Stimulated activated memory B cell treated with anti-CD40 and anti-IgM and Interleukin-4, amounts not matched to agents 10 μg/mL and 1 μg/mL and 100 μg/mL, for 72 hours (primary cell): ENCODE measurements around the gene ZBTB42.
"Not testable (repeated sequence)": the region's sequence is repeated elsewhere in the genome, so short reads cannot be mapped to it uniquely, and the experiment has no call there.

Experiments used
- ATAC-seq: fragments of 150-1000 bp; cut with Tn5 transposase; 2 replicates; pipeline ENCODE4 v1.10.0; 2021
- H3K27ac Mint-ChIP-seq: one replicate; pipeline ENCODE4 v1.8.0; 2022; ENCODE audit warnings: mild to moderate bottlenecking, mixed read lengths
- H3K27me3 Mint-ChIP-seq: one replicate; pipeline ENCODE4 v1.8.0; 2022; ENCODE audit warnings: mixed read lengths
- H3K36me3 Mint-ChIP-seq: one replicate; pipeline ENCODE4 v1.8.0; 2022; ENCODE audit warnings: mixed read lengths
- H3K4me1 Mint-ChIP-seq: one replicate; pipeline ENCODE4 v1.8.0; 2022; ENCODE audit warnings: mixed read lengths
- H3K4me3 Mint-ChIP-seq: one replicate; pipeline ENCODE4 v1.8.0; 2022; ENCODE audit warnings: mild to moderate bottlenecking, moderate library complexity, mixed read lengths
- H3K9me3 Mint-ChIP-seq: one replicate; pipeline ENCODE4 v1.8.0; 2022; ENCODE audit warnings: mixed read lengths

ZBTB42 gene

DNA sequence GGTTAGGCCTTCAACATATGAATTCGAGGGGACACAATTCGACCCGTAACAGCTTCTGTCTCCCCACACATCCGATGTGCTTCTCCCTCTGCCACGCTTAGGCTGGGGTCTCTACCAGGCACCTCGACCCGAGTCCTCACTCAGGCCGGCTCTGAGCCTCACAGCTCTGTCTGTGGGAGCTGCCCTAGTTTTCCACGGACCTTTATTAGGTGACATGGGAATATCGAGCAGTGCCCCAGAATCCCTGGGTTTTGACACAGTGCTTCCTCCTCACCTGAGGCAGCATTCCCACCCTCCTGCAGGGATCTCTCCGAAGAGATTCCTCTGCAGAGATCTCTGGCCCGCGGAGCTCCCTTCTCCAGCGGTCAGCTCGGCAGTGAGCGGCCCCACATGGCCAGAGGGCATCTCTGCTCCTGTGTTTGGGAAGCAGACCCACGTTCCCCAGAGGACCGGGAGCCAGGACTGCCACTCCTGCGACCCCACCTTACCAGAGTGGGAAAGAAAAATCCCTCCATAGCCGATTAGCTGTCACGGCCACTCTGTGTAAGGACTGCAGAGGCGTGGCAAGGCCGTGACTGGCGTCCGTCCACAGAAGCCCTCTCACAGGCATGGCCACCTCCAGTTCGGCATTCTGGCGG is 21.2 kb downstream of the ZBTB42 start:
- Mint-ChIP-seq H3K27ac (no peak overlapping the region), H3K4me1 (peaks cover 36% of the 10 kb centered on the region), H3K9me3 (peaks cover 9% of the 10 kb centered on the region), H3K27me3 (peaks cover 26% of the 10 kb centered on the region), H3K4me3 (no peak overlapping the region), H3K36me3 (peaks cover 8% of the 10 kb centered on the region)
- ATAC-seq: no peak

DNA sequence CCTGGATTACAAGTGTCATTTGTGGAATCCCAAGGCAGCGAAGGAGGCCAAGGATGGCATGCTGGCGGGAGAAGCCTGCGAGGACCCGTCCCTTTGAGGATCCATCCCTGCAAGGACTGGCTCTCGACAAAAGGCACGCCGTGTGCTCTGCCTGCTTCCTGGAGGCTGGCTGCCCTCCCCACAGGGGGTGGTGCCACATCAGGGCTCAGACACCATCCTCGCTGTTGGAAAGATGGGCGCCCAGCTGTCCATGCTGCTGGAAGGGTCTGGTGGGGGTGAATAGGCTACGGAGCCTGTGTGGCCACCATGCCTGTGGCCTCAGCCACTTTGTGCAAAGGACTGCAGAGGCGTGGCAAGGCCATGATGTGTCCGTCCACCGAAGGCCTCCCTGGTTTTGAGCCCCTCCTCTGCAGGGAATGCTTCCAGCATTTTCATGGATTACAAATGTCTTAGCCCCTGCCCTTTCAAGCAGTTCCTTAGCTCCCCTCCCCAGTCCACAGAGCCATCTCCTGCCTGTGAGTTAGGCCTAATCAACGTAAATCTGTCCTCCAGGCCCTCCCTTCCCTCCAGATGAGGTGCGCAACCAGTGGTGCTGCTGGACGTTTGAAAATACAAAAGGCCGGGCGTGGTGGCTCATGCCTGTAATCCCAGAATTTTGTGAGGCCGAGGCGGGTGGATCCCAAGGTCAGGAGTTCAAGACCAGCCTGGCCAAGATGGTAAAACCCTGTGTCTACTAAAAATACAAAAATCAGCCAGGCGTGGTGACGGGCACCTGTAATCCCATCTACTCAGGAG is 22.1 kb downstream of the ZBTB42 start:
- no peak for ATAC-seq
- H3K9me3 Mint-ChIP-seq: peaks cover 9% of the 10 kb centered on the region
- H3K36me3 Mint-ChIP-seq: peaks cover 8% of the 10 kb centered on the region
- no peak overlapping the region for H3K4me3 Mint-ChIP-seq
- peaks cover 30% of the 10 kb centered on the region for H3K27me3 Mint-ChIP-seq
- H3K27ac Mint-ChIP-seq: no peak overlapping the region
- peaks cover 38% of the 10 kb centered on the region for H3K4me1 Mint-ChIP-seq

DNA sequence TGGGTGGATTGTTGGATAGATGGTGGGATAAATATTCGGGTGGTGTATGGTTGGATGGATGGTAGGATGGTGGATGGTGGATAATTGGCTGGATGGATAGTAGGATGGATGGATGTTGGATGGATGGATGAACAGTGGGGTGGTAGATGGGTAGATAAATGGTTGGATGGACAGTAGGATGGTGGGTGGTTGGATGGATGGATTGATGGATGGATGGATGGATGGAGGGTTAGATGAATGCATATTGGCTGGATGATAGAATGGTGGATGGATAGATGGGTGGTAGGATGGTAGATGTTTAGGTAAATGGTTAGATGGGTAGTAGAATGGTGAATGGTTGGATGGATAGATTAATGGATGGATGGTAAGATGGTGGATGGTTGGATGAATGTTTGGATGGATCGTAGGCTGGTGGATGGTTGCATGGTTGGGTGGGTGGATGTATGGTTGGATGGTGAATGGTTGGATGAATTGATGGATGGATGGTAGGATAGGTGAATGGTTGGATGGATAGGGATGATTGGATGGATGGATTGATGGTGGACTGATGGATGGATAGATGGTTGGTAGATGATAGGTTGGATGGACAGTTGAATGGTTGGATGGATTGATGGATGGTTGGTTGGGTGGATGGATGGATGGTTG is 23.6 kb downstream of the ZBTB42 start:
- ATAC-seq: no peak
- Mint-ChIP-seq H3K9me3 (peaks cover 9% of the 10 kb centered on the region), H3K27me3 (peaks cover 30% of the 10 kb centered on the region), H3K27ac (no peak overlapping the region), H3K4me1 (peaks cover 38% of the 10 kb centered on the region), H3K36me3 (peaks cover 8% of the 10 kb centered on the region), H3K4me3 (peak overlapping the region; percentile 13)

GRCh38 chr14:104826189-104826860 is 25.4 kb downstream of the ZBTB42 start:
- peaks cover 8% of the 10 kb centered on the region for H3K36me3 Mint-ChIP-seq
- no peak overlapping the region for H3K27ac Mint-ChIP-seq
- peak overlapping the region; percentile 77 for H3K4me3 Mint-ChIP-seq

DNA sequence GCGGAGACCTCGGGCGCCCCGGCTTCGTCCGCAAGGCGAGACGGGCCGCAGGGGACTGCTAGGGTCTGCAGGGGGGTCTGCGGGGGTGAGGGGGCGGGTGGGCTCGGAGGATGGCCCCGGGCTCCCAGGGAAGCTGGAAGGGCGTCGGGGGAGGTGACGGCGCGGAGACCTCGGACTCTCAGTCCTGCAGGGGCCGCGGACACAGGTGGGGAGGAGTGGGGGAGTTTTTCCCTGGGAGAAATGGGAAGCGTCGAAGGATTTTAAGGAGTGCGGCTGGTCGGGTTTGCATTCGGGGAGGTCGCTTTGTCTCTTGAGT is 25.9 kb downstream of the ZBTB42 start:
- Mint-ChIP-seq H3K9me3 (peaks cover 9% of the 10 kb centered on the region), H3K27me3 (peaks cover 30% of the 10 kb centered on the region), H3K4me3 (peak overlapping the region; percentile 77), H3K4me1 (peaks cover 38% of the 10 kb centered on the region), H3K27ac (no peak overlapping the region), H3K36me3 (peaks cover 8% of the 10 kb centered on the region)
- no peak for ATAC-seq

More at GRCh38 chr14:104826189-104826860, 25.4 kb downstream of the ZBTB42 start:
- peak; percentile 93 for ATAC-seq
- peaks cover 9% of the 10 kb centered on the region for H3K9me3 Mint-ChIP-seq
- peaks cover 30% of the 10 kb centered on the region for H3K27me3 Mint-ChIP-seq
- H3K4me1 Mint-ChIP-seq: peaks cover 38% of the 10 kb centered on the region

- peak; percentile 72 for ATAC-seq
- Mint-ChIP-seq H3K4me1 (peaks cover 38% of the 10 kb centered on the region), H3K4me3 (peak overlapping the region; percentile 77), H3K27ac (no peak overlapping the region), H3K27me3 (peaks cover 30% of the 10 kb centered on the region), H3K36me3 (peaks cover 8% of the 10 kb centered on the region), H3K9me3 (peaks cover 9% of the 10 kb centered on the region)
Observed at GRCh38 chr14:104827177-104828055, 26.5 kb downstream of the ZBTB42 start.

DNA sequence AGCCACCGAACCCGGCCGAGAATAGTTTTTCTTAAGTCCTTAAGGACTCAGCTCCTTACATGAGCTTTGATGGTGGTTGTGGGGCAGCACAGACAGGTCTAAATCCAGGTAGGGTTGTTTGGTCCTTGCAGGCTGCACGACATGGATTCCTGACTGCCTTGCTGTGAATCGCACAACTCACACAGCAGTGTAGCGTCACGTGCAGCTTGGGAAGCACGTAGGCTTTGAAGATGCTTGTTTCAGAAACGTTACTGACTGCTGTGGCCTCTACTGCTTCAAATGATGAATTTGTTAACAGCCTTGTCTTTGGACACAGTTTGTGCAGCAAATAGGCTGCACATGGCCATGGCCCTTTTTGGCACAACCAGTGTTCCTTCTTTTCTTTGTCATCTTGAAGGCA is 29.9 kb downstream of the ZBTB42 start:
- no peak overlapping the region for H3K27ac Mint-ChIP-seq
- ATAC-seq: no peak
- peaks cover 15% of the 10 kb centered on the region for H3K4me1 Mint-ChIP-seq
- no peaks in the 10 kb centered on the region for H3K9me3 Mint-ChIP-seq
- peaks cover 12% of the 10 kb centered on the region for H3K27me3 Mint-ChIP-seq
- no peak overlapping the region for H3K4me3 Mint-ChIP-seq
- H3K36me3 Mint-ChIP-seq: no peaks in the 10 kb centered on the region

DNA sequence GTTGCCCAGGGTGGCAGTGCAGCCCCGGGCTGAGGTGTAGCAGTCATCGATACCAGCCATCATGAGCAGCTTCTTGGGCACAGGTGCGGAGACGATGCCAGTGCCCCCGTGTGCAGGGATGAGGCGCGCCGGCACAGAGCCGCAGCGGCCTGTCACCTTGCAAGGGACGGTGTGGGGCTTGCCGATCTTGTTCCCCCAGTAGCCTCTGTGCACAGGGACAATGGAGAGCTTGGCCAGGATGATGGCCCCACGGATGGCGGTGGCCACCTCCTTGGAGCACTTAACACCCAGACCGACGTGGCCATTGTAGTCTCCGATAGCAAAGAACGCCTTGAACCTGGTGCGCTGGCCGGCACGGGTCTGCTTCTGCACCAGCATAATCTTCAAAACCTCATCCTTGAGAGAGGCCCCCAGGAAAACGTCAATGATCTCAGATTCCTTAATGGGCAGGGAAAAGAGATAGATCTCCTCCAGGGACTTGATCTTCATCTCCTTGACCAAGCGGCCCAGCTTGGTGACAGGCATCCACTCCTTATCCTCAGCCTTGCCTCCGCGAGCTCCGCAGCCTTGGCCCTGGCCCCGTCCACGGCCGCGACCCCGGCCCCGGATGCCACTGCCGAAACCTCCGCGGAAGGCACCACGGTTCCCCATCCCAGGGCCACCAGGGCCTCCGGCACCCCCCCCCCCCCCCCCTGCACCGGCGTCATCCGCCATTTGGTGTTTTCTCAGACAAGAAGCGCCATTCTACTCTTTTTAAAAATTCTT is 35.5 kb downstream of the ZBTB42 start:
- not testable (repeated sequence) for ATAC-seq, H3K4me3 Mint-ChIP-seq, H3K9me3 Mint-ChIP-seq, H3K36me3 Mint-ChIP-seq, H3K4me1 Mint-ChIP-seq, H3K27me3 Mint-ChIP-seq, H3K27ac Mint-ChIP-seq

DNA sequence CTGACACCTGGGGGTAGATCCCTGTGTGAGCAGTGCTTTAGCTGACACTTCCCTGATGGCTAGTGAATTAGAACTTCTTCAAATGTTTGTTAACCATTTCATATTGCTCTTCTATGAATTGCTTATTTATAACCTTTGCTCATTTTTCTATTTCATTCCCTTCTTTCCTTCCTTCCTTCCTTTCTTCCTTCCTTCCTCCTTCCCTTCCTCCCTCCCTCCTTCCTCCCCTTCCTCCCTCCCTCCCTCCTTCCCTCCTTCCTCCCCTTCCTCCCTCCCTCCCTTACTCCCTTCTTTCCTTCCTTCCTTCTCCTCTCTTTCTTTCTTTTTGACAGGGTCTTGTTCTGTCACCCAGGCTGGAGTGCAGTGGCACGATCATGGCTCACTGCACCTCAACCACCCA is 40.8 kb downstream of the ZBTB42 start:
- Mint-ChIP-seq H3K27ac (no peak overlapping the region), H3K9me3 (peaks cover 2% of the 10 kb centered on the region), H3K4me3 (no peak overlapping the region)

DNA sequence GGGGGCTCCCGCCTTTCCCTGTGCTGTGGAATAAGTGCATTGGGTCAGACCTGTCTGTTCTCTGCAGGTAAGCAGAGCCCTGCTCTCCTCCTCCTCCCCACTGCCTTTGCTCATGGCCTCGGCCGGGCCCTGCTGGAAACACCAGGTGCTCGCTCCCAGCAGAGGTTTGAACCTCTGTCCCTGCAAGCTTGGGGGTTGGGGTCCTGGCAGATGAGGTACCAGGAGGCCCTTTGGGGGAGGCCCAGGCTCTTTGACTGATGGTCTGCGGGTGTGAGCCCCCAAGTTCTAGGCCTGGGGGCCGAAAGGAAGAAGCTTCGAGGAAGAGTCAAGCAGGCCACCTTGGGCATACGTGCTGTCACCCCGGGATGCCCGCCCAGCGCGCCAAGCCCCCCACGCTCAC is 42.1 kb downstream of the ZBTB42 start:
- peaks cover 2% of the 10 kb centered on the region for H3K9me3 Mint-ChIP-seq
- H3K27me3 Mint-ChIP-seq: peaks cover 73% of the 10 kb centered on the region
- ATAC-seq: no peak
- H3K36me3 Mint-ChIP-seq: peaks cover 5% of the 10 kb centered on the region
- H3K27ac Mint-ChIP-seq: no peak overlapping the region
- peaks cover 19% of the 10 kb centered on the region for H3K4me1 Mint-ChIP-seq
- no peak overlapping the region for H3K4me3 Mint-ChIP-seq

More for the DNA sequence above, 40.8 kb downstream of the ZBTB42 start:
- no peak for ATAC-seq
- Mint-ChIP-seq H3K36me3 (peaks cover 2% of the 10 kb centered on the region), H3K4me1 (peaks cover 17% of the 10 kb centered on the region), H3K27me3 (peaks cover 61% of the 10 kb centered on the region)

GRCh38 chr14:104843442-104844305 is 42.8 kb downstream of the ZBTB42 start:
- peaks cover 5% of the 10 kb centered on the region for H3K36me3 Mint-ChIP-seq
- ATAC-seq: no peak
- peak overlapping the region; percentile 67 for H3K4me3 Mint-ChIP-seq
- peaks cover 80% of the 10 kb centered on the region for H3K27me3 Mint-ChIP-seq
- no peak overlapping the region for H3K27ac Mint-ChIP-seq
- no peaks in the 10 kb centered on the region for H3K9me3 Mint-ChIP-seq
- peaks cover 19% of the 10 kb centered on the region for H3K4me1 Mint-ChIP-seq

GRCh38 chr14:104844306-104845032 is 43.6 kb downstream of the ZBTB42 start:
- Mint-ChIP-seq H3K4me1 (peaks cover 19% of the 10 kb centered on the region), H3K36me3 (peaks cover 5% of the 10 kb centered on the region), H3K27ac (no peak overlapping the region), H3K27me3 (peaks cover 87% of the 10 kb centered on the region), H3K4me3 (peak overlapping the region; percentile 67), H3K9me3 (no peaks in the 10 kb centered on the region)
- no peak for ATAC-seq
